SHP77 (cell line): ENCODE measurements around the gene ALDOB.
"Not testable (repeated sequence)": the region's sequence is repeated elsewhere in the genome, so short reads cannot be mapped to it uniquely, and the experiment has no call there.

Experiments used
- DNase-seq, 2 experiments: peaks; one replicate each; lab custom pipeline; 2025; lab: John Stamatoyannopoulos, UW

Gene ALDOB

DNA sequence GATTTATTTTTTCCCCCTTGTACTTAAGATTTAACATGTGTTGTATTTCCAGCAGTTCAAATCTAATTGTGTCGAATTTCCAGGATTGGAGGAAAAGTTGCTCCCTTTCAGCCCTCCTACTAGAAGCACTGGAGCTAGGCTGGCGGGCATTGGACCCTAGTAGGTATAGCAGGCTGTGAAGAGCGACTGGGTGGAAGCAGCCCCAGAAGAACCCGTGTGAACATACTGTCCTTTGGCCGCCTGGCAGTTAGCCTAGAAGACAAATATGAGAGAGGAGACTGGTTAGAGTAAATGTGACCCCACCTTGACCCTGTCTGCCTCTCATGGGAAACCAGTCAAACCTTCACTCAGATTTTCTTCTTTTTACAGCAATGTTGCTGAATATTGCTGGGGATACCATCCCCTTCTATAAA, 13.9 kb downstream of the ALDOB start:
- no peak for DNase-seq

GRCh38 chr9:101419863-101420262, 15.7 kb downstream of the ALDOB start:
- no peak for DNase-seq

DNA sequence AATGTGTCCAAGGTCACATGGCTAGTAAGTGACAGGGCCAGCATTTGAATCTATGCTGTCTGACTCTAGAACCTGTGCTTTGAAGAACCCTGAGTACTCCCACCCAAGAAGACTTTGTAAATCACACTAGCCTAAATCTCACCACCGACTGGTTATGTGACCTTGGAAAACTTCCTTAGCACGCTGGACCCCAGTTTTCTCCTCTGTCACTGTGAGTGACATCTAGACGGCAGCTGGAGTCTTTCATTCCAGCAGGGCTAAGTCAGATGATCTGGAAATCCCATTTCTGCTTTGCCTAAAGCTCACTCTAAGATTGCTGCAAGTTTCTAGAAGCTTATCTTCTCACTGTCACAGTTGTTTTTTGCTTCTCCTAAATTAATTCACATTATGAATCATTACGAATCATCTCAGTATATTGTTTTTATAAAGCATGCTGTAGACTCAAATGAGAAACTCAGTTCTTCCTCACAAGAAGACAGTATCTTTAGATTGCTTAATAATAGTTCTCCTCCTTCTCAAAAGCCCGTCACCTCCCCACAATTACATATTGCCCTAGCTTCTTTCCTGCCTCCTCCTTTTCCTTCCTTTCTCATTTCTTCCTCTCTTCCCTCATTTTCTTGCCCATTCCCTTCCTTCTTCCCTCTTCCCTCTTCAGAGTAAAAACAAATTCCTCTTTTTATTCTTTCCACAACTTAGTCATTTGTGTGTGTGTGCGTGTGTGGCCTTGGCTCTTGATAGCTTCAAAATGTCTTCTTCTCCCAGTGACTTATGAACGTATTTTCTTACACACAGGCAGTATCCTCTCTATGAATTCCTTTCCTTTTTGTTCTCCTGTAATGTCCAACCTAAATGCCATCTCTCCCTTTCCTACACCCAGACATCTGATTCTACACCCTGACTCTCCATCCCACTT, 16.8 kb downstream of the ALDOB start:
- no peak for DNase-seq

- no peak for DNase-seq
These were observed 17.6 kb downstream of the ALDOB start for GRCh38 chr9:101417977-101418376.

DNA sequence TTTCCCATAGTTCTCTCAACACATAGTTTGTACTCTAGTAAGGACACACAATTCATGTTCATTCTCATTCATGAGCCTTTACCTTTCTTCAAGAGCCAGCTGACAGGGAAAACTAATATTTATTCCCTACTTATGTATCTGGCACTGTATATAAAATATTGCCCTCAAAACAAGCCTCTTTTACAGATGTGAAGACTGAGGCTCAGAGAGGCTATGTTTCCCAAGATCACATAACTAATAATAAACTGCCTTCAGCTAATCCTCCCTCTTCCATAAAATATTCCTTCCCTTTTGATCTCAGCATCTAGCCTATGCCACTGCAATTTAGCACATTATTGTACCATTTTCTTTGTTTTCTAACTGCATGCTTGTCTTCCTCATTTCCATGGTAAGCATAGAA, 18.2 kb downstream of the ALDOB start:
- DNase-seq: no peak

DNA sequence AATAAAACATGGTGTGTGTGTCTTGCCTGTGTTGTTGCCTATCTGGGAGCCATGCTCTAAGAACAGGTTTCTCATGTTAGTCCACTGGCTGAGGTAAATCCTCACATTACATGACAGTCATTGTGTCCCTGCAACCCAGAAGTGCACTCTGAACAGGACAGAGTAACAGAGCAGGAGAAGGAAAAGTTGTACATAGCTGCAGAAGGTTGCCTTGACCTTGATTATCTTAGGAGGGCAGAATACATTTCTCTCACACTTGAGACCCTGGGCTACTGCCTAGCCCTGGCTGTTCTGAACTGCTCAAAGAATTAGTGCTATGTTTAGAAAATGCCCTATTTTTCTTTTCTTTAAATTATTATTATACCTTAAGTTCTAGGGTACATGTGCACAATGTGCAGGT, 20.0 kb downstream of the ALDOB start:
- DNase-seq: no peak

GRCh38 chr9:101414839-101415238, 20.7 kb downstream of the ALDOB start:
- DNase-seq: no peak

DNA sequence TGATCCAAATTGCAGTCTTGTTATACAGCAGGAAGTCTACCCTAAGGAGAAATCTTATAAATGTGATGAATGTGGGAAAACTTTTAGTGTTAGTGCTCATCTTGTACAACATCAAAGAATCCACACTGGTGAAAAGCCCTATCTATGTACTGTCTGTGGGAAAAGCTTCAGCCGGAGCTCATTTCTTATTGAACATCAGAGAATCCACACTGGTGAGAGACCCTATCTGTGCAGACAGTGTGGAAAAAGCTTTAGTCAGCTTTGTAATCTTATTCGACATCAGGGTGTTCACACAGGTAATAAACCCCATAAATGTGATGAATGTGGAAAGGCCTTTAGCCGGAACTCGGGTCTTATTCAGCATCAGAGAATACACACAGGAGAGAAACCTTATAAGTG, 26.5 kb downstream of the ALDOB start:
- no peak for DNase-seq

GRCh38 chr9:101408374-101409078, 27.0 kb downstream of the ALDOB start:
- DNase-seq: no peak

DNA sequence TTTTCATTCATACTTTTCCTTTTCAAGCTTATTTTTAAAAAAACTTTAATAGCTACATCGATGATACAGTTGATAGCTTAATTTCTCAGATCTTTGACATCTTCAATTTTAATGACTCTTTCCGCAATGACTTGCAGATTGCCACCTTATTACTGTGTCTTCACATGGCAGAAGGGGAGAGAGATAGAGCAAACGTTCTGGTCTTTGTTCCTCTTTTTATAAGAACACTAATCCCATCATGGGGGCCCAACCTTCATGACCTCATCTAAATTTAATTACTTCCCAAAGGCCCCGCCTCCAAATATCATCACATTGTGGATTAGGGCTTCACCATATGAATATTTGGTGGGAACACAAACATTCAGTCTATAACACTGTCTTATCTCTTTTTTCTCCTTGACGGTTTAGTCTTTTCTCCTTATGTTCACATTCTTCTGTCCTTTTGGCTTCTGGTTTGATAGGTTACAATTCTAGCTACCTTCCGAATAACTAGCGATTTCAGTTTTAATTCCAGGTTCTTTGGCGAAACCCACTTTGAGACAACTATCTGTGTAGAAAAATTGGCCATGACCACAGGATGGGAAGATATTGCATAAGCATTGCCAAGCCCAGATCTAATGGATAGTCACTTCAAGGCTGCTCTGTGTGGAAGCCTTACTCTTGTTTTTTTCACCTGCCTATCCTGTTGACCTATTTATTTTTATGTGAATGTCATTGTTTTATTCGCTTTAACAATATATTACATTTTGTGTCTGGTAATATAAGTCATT, 31.9 kb downstream of the ALDOB start:
- DNase-seq: no peak

DNA sequence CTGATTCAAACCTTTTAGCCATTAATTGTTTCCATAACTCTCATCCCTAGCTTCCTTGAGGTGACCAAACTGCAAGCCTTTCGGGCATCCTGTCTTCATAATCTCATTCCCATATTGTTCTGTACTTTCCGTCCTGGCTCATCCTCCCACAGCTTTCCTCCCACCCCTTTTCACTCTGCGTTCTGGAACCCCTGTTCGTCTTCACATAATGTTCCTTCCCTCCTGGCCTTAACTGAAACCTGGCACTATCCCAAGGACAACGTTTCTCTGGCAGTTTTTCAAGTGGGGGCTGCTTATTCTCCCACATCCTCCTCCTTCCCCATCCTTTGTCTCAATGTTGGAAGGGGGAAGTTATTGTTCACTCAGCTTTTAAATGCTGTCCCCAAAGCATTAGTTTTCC, 35.5 kb downstream of the ALDOB start:
- no peak for DNase-seq

- DNase-seq: no peak
These were observed 36.0 kb downstream of the ALDOB start for GRCh38 chr9:101399643-101399970.

DNA sequence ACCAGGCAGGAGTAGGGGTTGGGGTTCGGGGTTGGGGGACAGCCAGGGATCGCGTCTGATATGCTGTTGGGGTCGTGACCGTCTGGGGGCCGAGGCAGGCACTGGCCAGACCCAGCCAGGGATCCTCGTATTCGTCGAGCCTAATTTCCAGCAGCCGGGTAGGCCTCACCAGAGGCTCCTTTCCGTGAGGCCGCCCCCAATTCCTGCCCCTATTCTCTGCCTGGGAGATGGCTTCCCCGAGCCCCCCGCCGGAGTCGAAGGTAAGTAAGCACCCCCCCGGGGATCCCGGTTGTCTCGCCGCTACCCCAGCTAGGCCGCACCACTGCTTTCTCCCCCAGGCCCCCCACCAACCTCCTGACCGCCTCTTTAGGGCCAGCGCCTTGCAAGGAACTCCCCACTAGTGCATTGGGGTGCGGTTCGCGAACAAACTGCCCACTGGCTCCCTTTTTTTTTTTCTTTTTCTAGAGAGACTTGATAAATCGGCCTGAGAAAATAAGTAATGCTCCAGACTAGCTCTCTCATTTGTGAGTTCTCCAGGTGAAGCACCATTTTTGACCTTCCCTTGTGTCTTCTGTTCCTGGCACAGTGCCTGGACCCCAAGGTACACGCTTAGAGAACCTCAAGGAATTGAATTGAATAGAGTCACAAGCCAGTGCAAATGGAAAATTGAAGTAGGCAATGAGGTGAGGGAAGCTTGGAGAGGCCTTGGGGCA, 36.5 kb downstream of the ALDOB start:
- DNase-seq: no peak

GRCh38 chr9:101398068-101398929, 37.3 kb downstream of the ALDOB start, which contains the start of the genes MRPL50 and ZNF189:
TSS of gene MRPL50 (minus strand) at chr9:101398618. CDS start at chr9:101398592, 26 bp downstream.
TSS of gene ZNF189 (plus strand) at chr9:101398851. CDS start at chr9:101399157, 306 bp downstream.
- DNase-seq: peak; percentile 97 to 98

- DNase-seq: no peak
These were observed 37.9 kb downstream of the ALDOB start for GRCh38 chr9:101397746-101398067.

GRCh38 chr9:101394687-101395086, 40.9 kb downstream of the ALDOB start:
- no peak for DNase-seq

DNA sequence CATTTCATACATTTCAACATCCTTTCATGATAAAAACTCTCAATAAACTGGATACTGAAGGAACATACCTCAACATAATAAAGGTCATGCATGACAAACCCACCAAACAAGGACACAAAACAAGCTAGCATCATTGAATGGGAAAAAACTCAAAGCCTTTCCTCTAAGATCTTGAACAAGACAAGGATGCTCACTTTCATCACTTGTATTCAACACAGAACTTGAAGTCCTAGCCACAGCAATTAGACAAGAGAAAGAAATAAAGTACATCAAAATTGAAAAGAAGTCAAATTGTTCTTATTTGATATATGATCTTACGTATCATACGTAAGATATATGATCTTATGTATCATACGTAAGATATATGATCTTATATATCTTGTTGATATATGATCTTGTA, 42.4 kb downstream of the ALDOB start:
- DNase-seq: no peak

DNA sequence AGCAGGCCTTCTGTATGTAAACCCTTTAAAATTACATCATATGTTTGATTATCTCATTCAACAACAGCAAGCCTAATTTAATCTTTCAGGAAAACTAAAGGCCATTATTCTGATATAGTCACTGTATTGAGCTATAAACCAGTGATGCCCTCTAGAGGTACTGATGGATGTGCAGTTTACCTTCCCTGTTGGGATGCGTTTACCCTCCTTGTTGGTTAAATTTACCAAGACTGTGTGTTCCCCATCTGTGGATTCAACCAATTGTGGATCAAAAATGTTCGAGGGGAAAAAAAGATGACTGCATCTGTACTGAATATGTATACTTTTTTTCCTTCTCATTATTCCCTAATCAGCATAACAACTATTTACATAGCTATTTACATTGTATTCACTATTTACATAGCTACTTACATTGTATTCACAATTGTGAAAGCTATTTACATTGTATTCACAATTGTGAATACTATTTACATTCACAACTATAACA, 47.0 kb downstream of the ALDOB start:
- peak; percentile 22 to 27 for DNase-seq

DNA sequence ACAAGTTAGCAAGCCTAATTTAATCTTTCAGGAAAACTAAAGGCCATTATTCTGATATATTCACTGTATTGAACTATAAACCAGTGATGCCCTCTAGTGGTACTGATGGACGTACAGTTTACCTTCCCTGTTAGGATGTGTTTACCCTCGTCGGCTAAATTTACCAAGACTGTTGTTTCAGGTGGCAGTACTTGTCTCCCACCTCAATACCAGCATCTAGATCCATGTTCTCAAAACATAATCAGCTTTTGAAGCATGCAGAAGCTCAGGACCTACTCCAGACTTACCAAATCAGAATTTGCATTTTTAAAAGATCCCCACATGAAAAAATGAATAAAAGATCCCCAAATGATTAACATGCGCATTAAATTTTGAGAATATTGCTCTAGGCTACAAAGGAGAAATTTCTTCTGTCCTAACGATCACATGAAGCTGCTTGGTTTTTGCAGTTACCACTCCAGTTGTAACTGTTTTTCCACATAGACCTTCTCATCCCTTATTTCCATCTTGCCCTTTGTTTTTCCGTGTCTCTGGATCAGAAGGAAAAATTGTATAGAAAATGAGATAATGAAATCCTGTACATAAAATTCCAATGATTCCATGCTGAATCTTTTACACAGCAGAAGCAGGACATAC, 47.6 kb downstream of the ALDOB start:
- DNase-seq: peak; percentile 71 to 86

- DNase-seq: not testable (repeated sequence)
These were observed 50.6 kb downstream of the ALDOB start, which contains the start of gene BAAT for GRCh38 chr9:101384873-101385536. TSS of gene BAAT (minus strand) at chr9:101385006. CDS start at chr9:101371404, 13,602 bp downstream.
